Stomach (tissue), 9 donors: ENCODE data around the gene ACTR8. TPM values are rescaled to one million over a fixed set of nuclear protein-coding genes. Genes with fewer than 3 reads are reported as not detected.

Experiments
- DNase-seq, 2 donors: peaks; one replicate each; pipeline versions ENCODE4 v3.0.0 to v3.0.0-alpha.2; 2013 to 2019
- H3K27ac ChIP-seq, 5 donors: fragments of 200-600 bp in 4 of 5; sonication (generic) in 4 of 5; one replicate each; pipeline ENCODE4 v1.5.1; 2013 to 2019; ENCODE audit warnings: mild to moderate bottlenecking in 1 of 5, moderate library complexity in 1 of 5
- H3K27me3 ChIP-seq, 3 donors: fragments of 200-600 bp; sonication (generic); one replicate each; pipeline ENCODE4 v1.5.1; 2017 to 2019; ENCODE audit warnings: mixed run types in 1 of 3
- H3K36me3 ChIP-seq, 4 donors: fragments of 200-600 bp; sonication (generic); 1 replicate in 3 of 4; 2 replicates in 1 of 4; pipeline ENCODE4 v1.5.1; 2016 to 2019
- H3K4me1 ChIP-seq, 4 donors: fragments of 200-600 bp; sonication (generic); one replicate each; pipeline ENCODE4 v1.5.1; 2016 to 2019
- H3K4me3 ChIP-seq, 4 donors: fragments of 200-600 bp; sonication (generic) in 3 of 4; one replicate each; pipeline ENCODE4 v1.5.1; 2016 to 2019; ENCODE audit warnings: mild to moderate bottlenecking in 1 of 4
- H3K9me3 ChIP-seq, 4 donors: fragments of 200-600 bp; sonication (generic); one replicate each; pipeline ENCODE4 v1.5.1; 2016 to 2019
- CTCF ChIP-seq, 7 experiments: fragments of 450-650 bp in 4 of 7; fragments of 200-600 bp in 3 of 7; sonication (generic) in 3 of 7; IDR thresholded peaks; one replicate each; pipeline ENCODE4 v1.5.1; 2016 to 2019; ENCODE audit warnings: antibody characterized with exemption in 7 of 7, control low read depth in 2 of 7, mild to moderate bottlenecking in 1 of 7
- EP300 ChIP-seq: sonication (generic); formaldehyde crosslinking; IDR thresholded peaks from one replicate; pipeline ENCODE4 v1.6.1; 2017; ENCODE audit warnings: antibody characterized with exemption
- POLR2A ChIP-seq, 4 donors: fragments of 450-650 bp; IDR thresholded peaks; one replicate each; pipeline ENCODE4 v1.6.1; 2016; ENCODE audit warnings: antibody characterized with exemption in 4 of 4, control low read depth in 2 of 4, mild to moderate bottlenecking in 1 of 4, moderate library complexity in 1 of 4
- POLR2AphosphoS5 ChIP-seq, 3 donors: sonication (generic); formaldehyde crosslinking; IDR thresholded peaks; one replicate each; pipeline ENCODE4 v1.6.1; 2016; ENCODE audit warnings: antibody characterized with exemption in 3 of 3
- WGBS, 5 donors: extraction: QIAGEN DNeasy Blood & Tissue Kit in 3 of 5; methylation state at CpG; one replicate each; pipeline versions ENCODE4 v1.1.5 to v1.1.7; 2013 to 2018; 5-methylcytosine and 5-hydroxymethylcytosine counted together
- intact Hi-C: fragments of 100-400 bp; cut with DNase I; formaldehyde crosslinking; loops from one replicate; pipeline ENCODE4 v1.15.1; 2023; ENCODE audit warnings: low total_unique reads
- polyA plus RNA-seq, 3 donors: library from polyadenylated mRNA; stranded (reverse); fragments of 200-250 nt; gene quantifications; one replicate each; pipeline ENCODE4 v1.2.3, GENCODE V29; 2013
- total RNA-seq, 5 donors: library from RNA; depleted of rRNA; stranded (reverse); fragments of >200 nt; gene quantifications; one replicate each; pipeline versions ENCODE4 v1.1.0 to v1.2.3, GENCODE V29; 2014 to 2016
- donor health status: healthy with polysubstance abuse.
- donor health status: Bipolar disorder and iron deficiency.
- donor health status: healthy.

ACTR8 gene
- total and polyA plus RNA-seq, 8 donors = 6.7 to 171 (median 12.9) TPM

GRCh38 chr3:53822331-53822741 is 59.6 kb downstream of the ACTR8 start:
- H3K27ac ChIP-seq = no peak overlapping the region
- H3K36me3 ChIP-seq = peaks cover 9 to 66% (median 62%) of the 10 kb centered on the region in 4 donors
- 83 to 91% (median 88%) methylated on average over 13 to 14 of the region's 14 CpGs for WGBS, 5 donors
- H3K27me3 ChIP-seq = no peaks in the 10 kb centered on the region
- no peak overlapping the region for H3K4me3 ChIP-seq
- TF ChIP-seq POLR2A (IDR thresholded peaks at IDR 0.05) (no peak), EP300 (no peak), POLR2AphosphoS5 (IDR thresholded peaks at IDR 0.05) (no peak), CTCF (IDR thresholded peaks at IDR 0.05) (no peak)
- intact Hi-C loops = no loop called here
- H3K9me3 ChIP-seq = no peaks in the 10 kb centered on the region
- DNase-seq = peak in 1 of 2 donors; percentile 20
- no peaks in the 10 kb centered on the region for H3K4me1 ChIP-seq

GRCh38 chr3:53821631-53822121 is 60.3 kb downstream of the ACTR8 start:
- whole genome bisulfite sequencing, 5 donors = 55 to 75% (median 62%) methylated on average over 3 to 5 of the region's 5 CpGs
- Histone ChIP-seq H3K9me3 (no peaks in the 10 kb centered on the region), H3K36me3 (peaks cover 9 to 72% (median 67%) of the 10 kb centered on the region in 4 donors), H3K27ac (no peak overlapping the region), H3K27me3 (no peaks in the 10 kb centered on the region), H3K4me3 (no peak overlapping the region), H3K4me1 (no peaks in the 10 kb centered on the region)
- peak in 1 of 2 donors; percentile 29 for DNase-seq
- TF ChIP-seq EP300 (no peak), POLR2A (IDR thresholded peaks at IDR 0.05) (no peak), POLR2AphosphoS5 (IDR thresholded peaks at IDR 0.05) (no peak), CTCF (IDR thresholded peaks at IDR 0.05) (no peak)
- intact Hi-C loops = no loop called here

GRCh38 chr3:53820756-53821580 is 61.0 kb downstream of the ACTR8 start:
- Histone ChIP-seq H3K36me3 (peaks cover 9 to 74% (median 71%) of the 10 kb centered on the region in 4 donors), H3K4me1 (no peaks in the 10 kb centered on the region), H3K9me3 (no peaks in the 10 kb centered on the region), H3K27ac (no peak overlapping the region), H3K4me3 (no peak overlapping the region), H3K27me3 (no peaks in the 10 kb centered on the region)
- TF ChIP-seq POLR2AphosphoS5 (IDR thresholded peaks at IDR 0.05) (no peak), EP300 (no peak), CTCF (IDR thresholded peaks at IDR 0.05) (no peak), POLR2A (IDR thresholded peaks at IDR 0.05) (no peak)
- peak in 1 of 2 donors; percentile 21 for DNase-seq
- WGBS, 5 donors = 82 to 88% (median 85%) methylated on average over 19 to 21 of the region's 21 CpGs
- intact Hi-C loops = no loop called here

- peak in 1 of 2 donors; percentile 9 for DNase-seq
- Histone ChIP-seq H3K4me3 (no peak overlapping the region), H3K36me3 (peaks cover 9 to 80% (median 78%) of the 10 kb centered on the region in 4 donors), H3K27ac (no peak overlapping the region), H3K4me1 (no peaks in the 10 kb centered on the region), H3K27me3 (no peaks in the 10 kb centered on the region), H3K9me3 (no peaks in the 10 kb centered on the region)
- intact Hi-C loops = no loop called here
- 94 to 98% (median 95%) methylated on average over 5 of the region's 5 CpGs for WGBS, 5 donors
- TF ChIP-seq POLR2AphosphoS5 (IDR thresholded peaks at IDR 0.05) = no peak
Measured at GRCh38 chr3:53820084-53820483, 61.9 kb downstream of the ACTR8 start.
